Measurements from ENCODE around the gene PARD3. TPM values are rescaled to one million over a fixed set of nuclear protein-coding genes. Genes with fewer than 3 reads are reported as not detected.
"Not testable (repeated sequence)": the region's sequence is repeated elsewhere in the genome, so short reads cannot be mapped to it uniquely, and the experiment has no call there.

PARD3 gene
- total RNA-seq, 1 experiment from 2014 or later = 57.4 TPM

- intact Hi-C loops (cut with micrococcal nuclease; ENCODE audit: unreplicated experiment) = no loop called here
- no peaks in the 10 kb centered on the region for H3F3A ChIP-seq (ENCODE audit: insufficient read depth, low read depth)
- POLR2A ChIA-PET (ENCODE audit: unreplicated experiment) = no interaction called here
- no peaks in the 10 kb centered on the region for H4K20me1 ChIP-seq (ENCODE audit: insufficient read depth)
- H3K79me2 ChIP-seq (ENCODE audit: low read depth) = no peaks in the 10 kb centered on the region
- no peak overlapping the region for H3K27ac ChIP-seq
- no peaks in the 10 kb centered on the region for H3K9me2 ChIP-seq (ENCODE audit: insufficient read depth)
- H3K36me3 ChIP-seq (ENCODE audit: low read depth) = no peaks in the 10 kb centered on the region
- H3K27me3 ChIP-seq (ENCODE audit: insufficient read depth, low read depth) = no peaks in the 10 kb centered on the region
- no peak for DNase-seq
- CTCF ChIA-PET = no interaction called here
- H3K4me3 ChIP-seq = no peak overlapping the region
- no peaks in the 10 kb centered on the region for H3K4me1 ChIP-seq (replicated peaks; ENCODE audit: insufficient read depth)
- no TSS peak for BruUV-seq (replicated peaks)
- H3K9me3 ChIP-seq (ENCODE audit: insufficient read depth, low read depth) = no peaks in the 10 kb centered on the region
- TF ChIP-seq CTCF (conservative IDR thresholded peaks at IDR 0.05) = no peak
- no peak overlapping the region for H2AFZ ChIP-seq
- H3K4me2 ChIP-seq = no peak overlapping the region
Measured at GRCh38 chr10:34358729-34359434, 456.2 kb downstream of the PARD3 start.

- no peaks in the 10 kb centered on the region for H3F3A ChIP-seq (ENCODE audit: insufficient read depth, low read depth)
- no peak overlapping the region for H3K4me3 ChIP-seq
- no peak for DNase-seq
- no peaks in the 10 kb centered on the region for H3K9me3 ChIP-seq (ENCODE audit: insufficient read depth, low read depth)
- no peak overlapping the region for H3K27ac ChIP-seq
- CTCF ChIA-PET = no interaction called here
- H3K79me2 ChIP-seq (ENCODE audit: low read depth) = no peaks in the 10 kb centered on the region
- no peaks in the 10 kb centered on the region for H3K27me3 ChIP-seq (ENCODE audit: insufficient read depth, low read depth)
- intact Hi-C loops (cut with micrococcal nuclease; ENCODE audit: unreplicated experiment) = no loop called here
- H3K36me3 ChIP-seq (ENCODE audit: low read depth) = no peaks in the 10 kb centered on the region
- POLR2A ChIA-PET (ENCODE audit: unreplicated experiment) = no interaction called here
- TF ChIP-seq EZH2 (IDR thresholded peaks at IDR 0.05; ENCODE audit: low read depth) = no peak
- no peak for TF ChIP-seq CTCF (conservative IDR thresholded peaks at IDR 0.05)
- H3K4me2 ChIP-seq = no peak overlapping the region
- BruUV-seq (replicated peaks) = no TSS peak
- H4K20me1 ChIP-seq (ENCODE audit: insufficient read depth) = no peaks in the 10 kb centered on the region
- no peak overlapping the region for H2AFZ ChIP-seq
- H3K4me1 ChIP-seq (replicated peaks; ENCODE audit: insufficient read depth) = no peaks in the 10 kb centered on the region
- H3K9me2 ChIP-seq (ENCODE audit: insufficient read depth) = no peaks in the 10 kb centered on the region
Measured at GRCh38 chr10:34356463-34356862, 458.6 kb downstream of the PARD3 start.

- CTCF ChIA-PET; H3F3A ChIP-seq (ENCODE audit: insufficient read depth, low read depth); intact Hi-C loops (cut with micrococcal nuclease; ENCODE audit: unreplicated experiment); H4K20me1 ChIP-seq (ENCODE audit: insufficient read depth); H3K9me3 ChIP-seq (ENCODE audit: insufficient read depth, low read depth); H2AFZ ChIP-seq; H3K4me1 ChIP-seq (replicated peaks; ENCODE audit: insufficient read depth); H3K27me3 ChIP-seq (ENCODE audit: insufficient read depth, low read depth); DNase-seq; H3K27ac ChIP-seq; POLR2A ChIA-PET (ENCODE audit: unreplicated experiment); H3K36me3 ChIP-seq (ENCODE audit: low read depth); H3K4me3 ChIP-seq; H3K4me2 ChIP-seq; H3K9me2 ChIP-seq (ENCODE audit: insufficient read depth); BruUV-seq (replicated peaks); H3K79me2 ChIP-seq (ENCODE audit: low read depth): not testable (repeated sequence)
Measured at GRCh38 chr10:34353530-34353929, 461.6 kb downstream of the PARD3 start.

GRCh38 chr10:34352599-34353204, 462.4 kb downstream of the PARD3 start:
- H2AFZ ChIP-seq; H3K9me2 ChIP-seq (ENCODE audit: insufficient read depth); H3K27ac ChIP-seq; POLR2A ChIA-PET (ENCODE audit: unreplicated experiment); DNase-seq; H3K4me1 ChIP-seq (replicated peaks; ENCODE audit: insufficient read depth); H3K4me3 ChIP-seq; CTCF ChIA-PET; BruUV-seq (replicated peaks); H3K9me3 ChIP-seq (ENCODE audit: insufficient read depth, low read depth); H4K20me1 ChIP-seq (ENCODE audit: insufficient read depth); H3K36me3 ChIP-seq (ENCODE audit: low read depth); H3K79me2 ChIP-seq (ENCODE audit: low read depth); H3K27me3 ChIP-seq (ENCODE audit: insufficient read depth, low read depth); H3K4me2 ChIP-seq; H3F3A ChIP-seq (ENCODE audit: insufficient read depth, low read depth); intact Hi-C loops (cut with micrococcal nuclease; ENCODE audit: unreplicated experiment): not testable (repeated sequence)
